LNCaP clone FGC (cell line): ENCODE data around the gene FEZF1.

Experiments used
- DNase-seq: peaks from one replicate; pipeline ENCODE4 v3.0.0-alpha.2; 2011; ENCODE audit warnings: low read depth
- H3K4me3 ChIP-seq: 2 replicates; pipeline ENCODE4 v1.5.1; 2011; ENCODE audit warnings: mild to moderate bottlenecking, low read depth, low read length, control low read depth
- CTCF ChIP-seq: IDR thresholded peaks from 2 replicates; pipeline ENCODE4 v1.5.1; 2012; ENCODE audit warnings: mild to moderate bottlenecking; ENCODE audit not compliant: control insufficient read depth, insufficient read depth; ENCODE audit errors: extremely low read depth

FEZF1 gene

GRCh38 chr7:122307228-122307621 is 2.7 kb upstream of the FEZF1 start:
- H3K4me3 ChIP-seq: no peak overlapping the region
- no peak for DNase-seq
- TF ChIP-seq CTCF: no peak

- no peak for DNase-seq
- H3K4me3 ChIP-seq: no peak overlapping the region; the same call in 1 of the 2 replicates
- no peak for TF ChIP-seq CTCF
These were observed 2.0 kb upstream of the FEZF1 start for GRCh38 chr7:122306320-122307227.

- TF ChIP-seq CTCF: no peak
- H3K4me3 ChIP-seq: peak overlapping the region; percentile 39
- no peak for DNase-seq
These were observed 1.1 kb upstream of the FEZF1 start for GRCh38 chr7:122305475-122306319.

GRCh38 chr7:122304996-122305421 is 459 bp upstream of the FEZF1 start:
- no peak for TF ChIP-seq CTCF
- DNase-seq: no peak
- H3K4me3 ChIP-seq: peak overlapping the region; percentile 39

- TF ChIP-seq CTCF: no peak
- no peak for DNase-seq
- peak overlapping the region; percentile 39; the same call in 1 of the 2 replicates for H3K4me3 ChIP-seq
These were observed 825 bp downstream of the FEZF1 start for GRCh38 chr7:122303531-122304318.

GRCh38 chr7:122302761-122303530 is 1.6 kb downstream of the FEZF1 start:
- no peak overlapping the region for H3K4me3 ChIP-seq
- no peak for TF ChIP-seq CTCF
- DNase-seq: no peak
